SKM-1 (cell line): ENCODE data around the gene TRMT13.
A peak's percentile ranks its signal among the peaks of the same experiment; 100 is the strongest.

Source experiments
- DNase-seq: peaks from one replicate; lab custom pipeline; 2025; ENCODE audit not compliant: unreplicated experiment; lab: John Stamatoyannopoulos, UW

TRMT13 gene, protein sequence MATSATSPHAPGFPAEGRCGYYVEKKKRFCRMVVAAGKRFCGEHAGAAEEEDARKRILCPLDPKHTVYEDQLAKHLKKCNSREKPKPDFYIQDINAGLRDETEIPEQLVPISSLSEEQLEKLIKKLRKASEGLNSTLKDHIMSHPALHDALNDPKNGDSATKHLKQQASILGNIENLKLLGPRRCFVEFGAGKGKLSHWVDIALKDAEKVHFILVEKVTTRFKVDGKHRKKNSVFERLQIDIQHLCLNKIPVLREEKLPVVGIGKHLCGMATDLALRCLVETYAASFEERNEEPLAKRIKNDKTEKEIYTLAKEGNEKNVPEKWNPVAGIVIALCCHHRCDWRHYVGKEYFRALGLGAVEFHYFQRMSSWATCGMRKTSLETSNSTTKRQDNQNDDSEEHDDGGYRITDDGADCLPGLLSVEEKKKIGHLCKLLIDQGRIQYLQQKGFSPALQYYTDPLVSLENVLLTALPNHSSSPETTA

DNA sequence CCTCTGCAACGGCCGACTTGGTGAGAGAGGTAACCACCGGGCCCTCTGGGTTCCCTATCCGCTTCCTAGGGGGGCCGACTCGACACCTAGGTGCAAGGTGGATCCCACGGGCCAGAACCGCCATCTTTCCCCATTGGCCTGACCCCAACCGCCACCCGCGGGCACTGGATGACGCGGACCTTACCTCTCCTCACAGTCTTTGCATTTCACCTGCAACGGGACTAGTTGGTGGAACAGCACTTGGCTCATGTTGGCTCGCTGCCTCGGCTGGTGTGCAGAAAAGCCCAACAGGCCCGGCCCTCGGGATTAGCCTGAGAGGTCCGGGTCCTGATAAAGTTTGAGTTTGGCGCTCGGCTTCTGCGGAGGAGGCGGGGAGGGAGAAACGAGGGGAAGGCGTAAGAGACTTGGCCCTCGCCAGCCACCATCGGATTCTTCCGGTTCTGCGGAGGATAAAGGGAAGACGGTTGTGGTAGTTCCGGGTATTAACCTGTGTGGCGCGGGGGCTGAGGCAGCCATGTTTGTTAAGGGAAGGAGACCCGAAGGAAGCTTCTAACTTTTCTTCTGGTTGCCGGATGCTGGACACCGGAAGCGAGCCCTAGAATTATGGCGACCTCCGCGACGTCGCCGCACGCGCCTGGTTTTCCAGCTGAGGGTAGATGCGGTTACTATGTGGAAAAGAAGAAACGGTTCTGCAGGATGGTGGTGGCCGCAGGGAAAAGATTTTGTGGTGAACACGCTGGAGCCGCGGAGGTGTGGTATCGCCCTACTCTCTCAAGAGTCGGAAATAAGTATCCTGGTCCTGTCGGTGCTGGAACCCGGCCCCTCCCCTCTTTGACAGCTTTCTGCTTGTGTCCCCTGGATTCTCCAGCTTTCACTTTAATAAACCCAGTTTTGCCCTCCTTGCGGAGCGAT is at the start of gene TRMT13, which contains the start of gene SASS6:
TSS of gene TRMT13 (plus strand) at position 598 of the 912 bp plus-strand sequence. CDS start at position 604, 6 bp downstream.
TSS of gene SASS6 (minus strand) at position 365 of the 912 bp plus-strand sequence. CDS start at position 249, 116 bp downstream.
- DNase-seq, result peak; percentile 97

DNA sequence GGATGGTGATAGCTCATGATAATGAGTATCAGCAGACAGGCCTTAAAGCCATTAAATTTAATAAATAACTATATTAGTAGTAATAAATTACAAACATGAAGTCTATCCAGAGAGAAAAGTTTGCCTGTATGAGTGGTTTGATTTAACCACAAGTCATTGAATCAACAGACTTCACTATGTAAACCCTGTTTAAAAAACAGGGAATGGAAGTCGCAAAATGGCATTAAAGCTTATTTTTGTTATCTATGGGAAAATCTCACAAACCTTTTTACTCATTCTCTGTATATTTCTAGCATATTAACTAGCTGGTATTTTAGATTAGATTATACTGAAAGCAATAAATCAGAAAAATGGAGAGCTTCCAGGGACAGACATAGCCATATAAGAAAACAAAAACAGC is 45.6 kb upstream of the TRMT13 start:
- no peak for DNase-seq

DNA sequence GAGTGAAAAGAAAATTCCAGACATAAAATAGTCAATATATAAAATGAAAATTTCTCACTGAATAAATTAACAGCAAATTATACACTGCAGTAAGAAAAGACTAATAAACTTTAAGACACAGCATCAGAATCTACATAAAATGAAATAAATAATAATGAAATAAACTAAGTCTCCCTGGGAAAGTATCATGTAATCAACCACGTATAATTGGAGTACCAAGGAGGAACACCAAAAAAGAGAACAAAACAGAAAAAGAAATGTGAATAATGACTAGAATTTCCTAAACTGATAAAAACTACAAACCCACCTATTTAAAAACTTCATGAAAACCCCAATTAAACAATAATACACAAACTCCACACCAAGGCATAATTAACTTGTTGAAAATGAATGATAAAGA is 43.9 kb upstream of the TRMT13 start:
- no peak for DNase-seq

DNA sequence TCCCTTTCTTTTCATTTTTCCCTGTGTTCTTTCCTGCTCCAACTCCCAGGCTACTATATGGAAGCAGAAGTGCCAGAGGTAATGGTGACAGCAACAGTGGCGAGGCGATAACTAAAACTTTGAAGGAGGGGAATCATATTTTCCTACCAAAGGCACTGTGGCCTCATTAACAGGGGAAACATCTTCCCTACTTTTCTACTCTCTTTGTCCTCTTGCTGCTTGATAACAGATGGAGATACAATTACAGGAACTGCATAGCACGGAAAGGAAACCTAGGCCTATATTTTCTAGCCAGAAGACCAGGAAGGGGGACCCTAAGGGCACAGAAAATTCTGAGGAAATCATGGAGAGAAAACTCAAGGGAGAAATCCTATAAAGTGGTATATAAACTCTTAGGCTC is 42.5 kb upstream of the TRMT13 start:
- no peak for DNase-seq

DNA sequence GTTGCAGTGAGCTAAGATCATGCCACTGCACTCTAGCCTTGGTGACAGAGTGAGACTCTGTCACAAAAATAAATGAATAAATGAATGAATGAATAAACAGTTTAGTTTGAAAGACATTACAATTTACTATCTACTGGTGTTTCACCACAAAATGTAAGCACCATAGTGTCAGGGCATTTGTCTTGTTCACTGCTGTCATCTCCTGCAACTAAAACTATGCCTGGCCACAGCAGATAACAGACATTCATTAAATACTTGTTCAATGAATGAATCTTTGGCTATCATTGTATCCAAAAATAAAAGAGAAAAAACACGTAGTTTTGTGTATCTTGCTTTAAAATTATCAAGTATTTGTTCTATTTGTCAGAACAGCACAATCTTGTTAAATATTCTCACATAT is 32.8 kb upstream of the TRMT13 start:
- DNase-seq, result no peak

DNA sequence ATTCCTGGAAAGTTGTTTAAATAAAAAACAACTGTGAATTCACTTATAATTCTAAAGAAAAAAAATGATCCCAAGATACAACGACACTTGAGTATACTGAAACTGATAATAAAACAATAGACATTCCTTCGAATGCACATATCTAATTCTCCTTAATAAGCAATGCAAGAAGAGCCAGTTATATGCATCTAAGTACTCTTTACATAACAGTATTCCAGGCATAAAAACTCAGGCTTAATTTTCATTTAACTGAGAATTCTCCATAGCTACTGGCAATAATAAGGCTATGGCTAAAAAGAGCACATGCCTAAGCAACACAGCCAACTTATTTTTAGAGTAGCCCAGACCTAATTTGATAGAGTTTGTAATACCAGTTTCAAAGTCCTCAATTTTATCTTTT is 31.4 kb upstream of the TRMT13 start:
- DNase-seq, result no peak

DNA sequence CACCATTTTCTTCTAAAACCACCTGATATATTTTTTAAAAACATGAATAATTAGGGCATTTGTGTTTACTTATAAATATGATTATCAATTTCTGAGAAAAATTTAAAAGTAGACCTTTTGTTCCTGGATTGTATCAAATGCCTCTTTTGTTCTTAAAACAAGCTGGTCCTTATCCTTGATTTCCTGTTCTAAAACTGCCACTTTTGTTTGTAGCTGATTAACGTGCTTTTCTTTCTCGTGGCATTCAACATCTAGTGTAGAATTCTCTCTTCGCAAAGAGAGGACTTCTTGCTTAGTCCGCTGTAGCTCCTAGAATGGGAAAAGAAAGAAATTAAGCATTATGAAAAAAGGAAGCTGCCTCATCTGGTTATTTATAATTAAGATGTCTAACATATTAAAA is 25.3 kb upstream of the TRMT13 start:
- no peak for DNase-seq

DNA sequence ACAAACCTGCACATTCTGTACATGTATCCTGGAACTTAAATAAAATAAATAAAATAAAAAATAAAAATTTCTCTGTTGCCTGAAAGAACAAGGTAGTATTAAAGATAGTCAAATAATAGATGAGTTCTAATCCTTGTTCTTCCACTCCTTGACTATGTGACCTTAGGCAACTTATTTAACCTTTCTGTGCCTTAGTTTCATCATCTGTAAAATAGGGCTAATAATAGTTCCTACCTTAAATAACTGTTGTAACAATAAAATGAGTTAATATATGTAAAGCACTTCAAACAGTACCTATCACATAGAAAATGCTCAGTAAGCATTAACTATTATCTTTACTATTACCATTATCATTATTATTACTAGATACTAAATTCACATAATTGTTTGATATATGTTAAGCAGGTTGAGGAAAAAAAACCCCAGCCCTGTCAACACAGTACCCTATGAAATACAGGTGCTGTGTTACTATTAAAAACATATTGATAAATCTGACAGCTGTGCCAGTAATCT is 23.4 kb upstream of the TRMT13 start:
- no peak for DNase-seq

DNA sequence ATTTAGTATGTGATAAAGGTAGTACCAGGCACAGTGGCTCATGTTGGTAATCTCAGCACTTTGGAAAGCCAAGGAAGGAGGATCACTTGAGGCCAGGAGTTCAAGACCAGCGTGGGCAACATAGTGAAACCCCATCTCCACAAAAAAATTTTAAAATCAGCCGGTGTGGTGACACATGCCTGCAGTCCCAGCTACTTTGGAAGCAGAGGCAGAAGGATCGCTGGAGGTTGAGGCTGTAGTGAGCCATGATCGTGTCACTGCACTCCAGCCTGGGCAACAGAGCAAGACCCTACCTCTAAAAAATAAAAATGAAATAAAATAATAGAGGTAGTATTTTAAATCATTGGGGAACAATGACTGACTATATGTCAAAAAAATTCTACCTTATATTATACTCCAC is 17.4 kb upstream of the TRMT13 start:
- DNase-seq, result no peak

DNA sequence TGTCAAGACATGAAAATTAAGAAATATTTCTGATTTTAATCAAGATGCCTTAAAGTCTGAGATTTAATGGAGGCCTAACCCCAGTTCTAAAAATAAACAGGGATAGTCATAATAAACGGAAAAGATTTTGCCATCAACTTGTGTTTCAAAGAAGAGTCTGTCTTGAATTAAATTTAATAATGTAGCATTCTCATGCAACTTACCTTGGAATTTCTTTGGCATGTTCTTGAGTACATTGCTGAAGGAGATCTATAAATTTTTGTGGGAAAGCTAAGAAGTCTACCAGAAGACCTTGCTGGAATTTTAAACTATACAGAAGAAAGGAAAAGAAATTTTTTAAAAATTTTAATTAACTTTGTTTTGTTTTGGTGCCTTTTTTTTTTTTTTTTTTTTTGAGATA is 10.8 kb upstream of the TRMT13 start:
- DNase-seq, result no peak

DNA sequence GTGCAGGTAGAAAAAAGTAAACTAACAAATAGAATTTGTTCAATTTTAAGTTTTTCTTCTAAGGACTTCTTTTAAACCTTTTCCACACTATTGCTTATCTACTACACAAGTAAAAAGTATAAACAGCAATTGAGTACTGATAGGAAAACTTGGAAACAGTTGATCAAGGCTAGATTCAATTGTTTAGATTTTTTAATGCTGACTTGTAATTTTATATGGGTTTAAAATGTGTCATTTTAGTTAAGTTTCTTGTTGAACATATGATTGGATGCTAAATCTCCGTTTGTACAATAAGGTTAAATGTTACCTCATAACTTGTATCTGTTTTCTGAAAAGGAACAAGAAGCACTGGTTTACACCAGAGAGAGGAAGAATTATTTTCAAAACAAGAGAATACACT is 5.7 kb upstream of the TRMT13 start:
- DNase-seq, result no peak

DNA sequence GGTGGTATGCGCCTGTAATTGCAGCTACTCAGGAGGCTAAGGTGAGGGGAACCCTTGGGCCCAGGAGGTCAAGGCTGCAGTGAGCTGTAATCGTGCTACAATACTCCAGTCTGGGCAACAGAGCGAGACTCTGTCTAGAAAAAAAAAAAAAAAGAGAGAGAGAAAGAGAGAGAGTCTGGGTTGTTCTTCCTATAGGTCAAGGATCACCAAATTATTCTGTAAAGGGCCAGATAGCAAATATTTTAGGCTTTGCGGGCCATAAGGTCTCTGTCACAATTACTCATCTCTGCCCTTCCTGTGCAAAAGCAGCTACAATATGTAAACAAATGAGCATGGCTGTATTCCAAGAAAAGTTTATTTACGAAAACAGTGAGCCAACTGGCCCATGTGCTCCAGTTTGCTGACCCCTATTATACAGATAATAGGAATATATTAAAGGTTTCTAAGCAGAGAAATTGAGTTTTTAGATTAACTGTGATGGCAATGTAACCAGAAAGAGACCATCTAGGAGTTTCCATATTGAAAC is 2.3 kb upstream of the TRMT13 start:
- no peak for DNase-seq

DNA sequence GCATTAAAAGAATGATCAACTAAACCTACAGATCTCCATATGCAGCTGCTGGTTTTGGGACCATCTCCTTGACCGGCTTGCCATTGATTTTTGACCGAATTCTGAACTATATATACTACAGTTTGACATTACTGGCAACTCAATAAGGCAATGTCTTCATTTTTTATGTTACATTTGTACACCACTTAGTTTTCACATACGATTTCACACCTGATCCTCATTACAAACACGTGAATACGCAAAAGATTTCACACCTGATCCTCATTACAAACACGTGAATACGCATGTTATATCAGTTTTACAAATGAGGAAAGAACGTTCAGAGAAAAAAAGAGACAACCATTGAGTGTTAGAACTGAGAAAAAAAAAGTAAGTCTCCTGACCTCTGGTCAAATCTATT is 1.3 kb upstream of the TRMT13 start:
- no peak for DNase-seq

DNA sequence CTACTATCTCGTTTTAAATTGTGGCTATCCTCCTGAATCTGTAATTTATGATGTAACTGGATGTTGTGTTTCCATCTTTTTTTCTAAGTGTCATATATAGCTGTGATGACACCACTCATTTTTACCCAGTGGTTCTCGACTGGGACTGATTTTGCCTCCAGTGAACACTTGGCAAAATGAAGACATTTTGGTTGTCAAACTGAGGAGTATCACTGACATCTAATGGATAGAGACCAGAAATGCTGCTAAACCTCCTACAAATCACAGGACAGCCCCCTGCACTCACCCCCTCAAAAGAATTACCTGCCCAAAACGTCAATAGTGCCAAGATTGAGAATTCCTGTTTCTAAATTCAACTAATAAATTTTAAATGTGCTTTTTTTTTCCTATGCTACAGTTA is 1.9 kb downstream of the TRMT13 start:
- no peak for DNase-seq

DNA sequence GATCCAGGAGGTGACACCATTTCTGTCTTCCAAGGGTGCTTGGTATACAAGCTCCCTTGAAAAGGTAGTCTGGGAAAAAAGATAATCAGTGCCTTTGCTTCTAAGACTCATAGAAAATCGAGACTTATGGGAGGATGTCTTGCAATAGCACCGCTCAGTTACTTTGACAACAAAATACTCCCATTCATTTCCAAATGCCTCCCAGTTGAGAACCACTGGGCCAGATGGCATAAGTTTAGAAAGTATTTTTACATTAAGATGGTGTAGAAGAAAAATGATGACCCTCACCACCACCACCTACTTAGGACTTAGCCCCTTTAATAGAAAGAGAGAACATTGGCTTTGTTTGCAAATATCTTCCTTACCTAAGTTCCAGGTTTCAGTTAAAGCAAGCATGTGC is 4.6 kb downstream of the TRMT13 start:
- DNase-seq, result no peak

DNA sequence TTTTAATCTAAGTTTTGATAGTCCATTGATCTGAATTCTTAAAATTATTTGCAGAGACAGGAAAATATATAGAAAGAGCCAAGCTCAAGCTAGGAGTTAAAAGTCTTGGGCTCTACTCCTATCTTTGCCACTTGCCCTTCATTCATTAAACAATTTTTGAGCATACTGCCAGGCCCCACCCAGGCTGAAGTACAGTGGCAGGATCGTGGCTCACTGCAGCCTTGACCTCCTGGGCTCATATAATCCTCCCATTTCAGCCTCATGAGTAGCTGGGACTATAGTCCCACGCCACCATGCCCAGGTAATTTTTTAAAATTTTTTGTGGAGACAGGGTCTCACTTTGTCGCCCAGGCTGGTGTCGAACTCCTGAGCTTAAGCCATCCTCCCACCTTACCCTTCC is 8.2 kb downstream of the TRMT13 start:
- DNase-seq, result no peak

DNA sequence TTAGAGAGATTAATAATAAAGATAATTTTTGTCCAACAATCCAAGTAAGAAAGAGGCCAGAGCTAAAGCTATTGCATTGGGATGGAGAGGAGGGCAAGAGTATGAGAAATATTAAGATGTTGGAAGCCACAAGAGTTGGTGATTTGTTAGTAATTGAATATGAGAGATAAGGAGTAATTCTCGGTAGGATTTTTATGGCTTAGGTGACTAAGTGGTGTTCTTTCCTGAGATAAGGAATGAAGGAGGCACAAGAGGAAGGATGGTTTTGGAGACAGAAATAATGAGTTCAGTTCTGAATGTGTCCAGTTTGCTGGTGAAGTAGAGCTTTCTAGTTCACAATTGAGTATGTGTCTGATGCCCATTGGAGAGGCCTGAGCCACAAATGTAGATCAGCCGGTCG is 9.4 kb downstream of the TRMT13 start:
- no peak for DNase-seq

DNA sequence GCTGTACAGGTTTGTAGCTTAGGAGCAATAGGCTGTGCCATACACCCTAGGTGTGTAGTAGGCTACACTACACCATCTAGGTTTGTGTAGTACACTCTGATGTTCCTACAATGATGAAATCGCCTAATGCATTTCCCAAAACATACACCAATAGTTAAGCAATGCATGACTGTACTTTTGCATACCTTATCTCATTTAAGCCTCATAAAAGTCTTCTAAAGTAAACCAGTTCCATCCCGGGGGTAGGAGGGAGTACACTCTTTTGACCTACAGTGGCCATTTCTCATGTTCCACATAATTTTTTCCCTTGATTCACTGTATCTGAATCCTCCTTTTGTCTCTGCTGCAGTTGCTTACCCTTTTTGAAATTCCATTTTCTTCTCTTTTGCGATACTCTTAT is 12.2 kb downstream of the TRMT13 start:
- no peak for DNase-seq

DNA sequence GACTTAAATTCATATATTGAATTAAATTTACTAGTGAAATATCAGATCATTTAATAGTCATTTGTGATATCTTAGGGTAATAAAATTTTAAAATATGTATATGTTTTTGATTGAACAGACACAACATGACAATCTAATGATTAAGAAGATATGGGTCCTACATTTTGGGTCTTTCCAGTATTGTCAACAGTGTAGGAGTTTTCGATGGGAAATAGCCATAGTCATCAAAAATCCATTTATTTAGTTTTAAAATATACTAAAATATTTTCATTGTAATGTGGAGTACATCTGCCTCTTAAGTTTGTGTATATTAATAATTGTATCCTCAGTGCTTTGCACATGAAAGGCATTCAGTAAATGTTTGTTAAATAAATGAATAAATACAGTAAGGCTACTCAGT is 14.0 kb downstream of the TRMT13 start:
- no peak for DNase-seq

DNA sequence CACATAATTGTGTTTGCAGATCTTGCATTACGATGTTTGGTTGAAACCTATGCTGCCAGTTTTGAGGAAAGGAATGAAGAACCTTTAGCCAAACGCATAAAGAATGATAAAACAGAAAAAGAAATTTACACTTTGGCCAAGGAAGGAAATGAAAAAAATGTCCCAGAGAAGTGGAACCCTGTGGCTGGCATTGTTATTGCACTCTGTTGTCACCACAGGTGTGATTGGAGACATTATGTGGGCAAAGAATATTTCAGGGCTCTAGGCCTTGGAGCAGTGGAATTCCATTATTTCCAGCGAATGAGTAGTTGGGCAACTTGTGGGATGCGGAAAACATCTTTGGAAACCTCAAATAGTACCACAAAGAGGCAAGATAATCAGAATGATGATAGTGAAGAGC is 14.9 kb downstream of the TRMT13 start:
- DNase-seq, result no peak

DNA sequence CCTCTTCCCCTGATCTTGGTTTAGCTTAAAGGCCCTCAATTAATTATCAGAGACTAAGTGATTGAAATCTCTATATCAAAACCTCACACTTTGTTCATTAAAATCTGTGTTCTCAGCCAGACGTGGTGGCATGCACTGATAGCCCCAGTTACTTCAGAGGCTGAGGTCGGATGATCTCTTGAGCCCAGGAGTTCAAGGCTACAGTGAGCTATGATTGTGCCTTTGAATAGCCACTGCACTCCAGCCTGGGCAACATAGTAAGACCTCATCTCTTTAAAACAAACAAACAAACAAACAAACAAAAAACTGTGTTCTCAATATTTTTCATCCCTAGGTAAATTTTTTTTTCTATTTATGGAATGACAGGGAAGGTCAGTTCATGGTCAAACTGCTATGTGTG is 18.7 kb downstream of the TRMT13 start:
- DNase-seq, result no peak
